ENCODE data around the gene TSPAN3. TPM values are rescaled to one million over a fixed set of nuclear protein-coding genes. Genes with fewer than 3 reads are reported as not detected.

Gene TSPAN3
- total RNA-seq, 1 donor from 2014 or later, result 223 TPM

- H3K27me3 Mint-ChIP-seq (ENCODE audit: low read depth, unreplicated experiment), result peaks cover 21% of the 10 kb centered on the region
- H3K79me2 ChIP-seq (ENCODE audit: insufficient read depth, low read length), result no peaks in the 10 kb centered on the region
- H3K9ac ChIP-seq (ENCODE audit: low read length), result no peak overlapping the region
- no peaks in the 10 kb centered on the region for H3K27me3 ChIP-seq (ENCODE audit: insufficient read depth, low read length)
- H3K9me3 Mint-ChIP-seq (ENCODE audit: unreplicated experiment), result no peaks in the 10 kb centered on the region
- DNase-seq (ENCODE audit: low read depth) (no peak), FAIRE-seq (no peak)
- H3K9me3 ChIP-seq (ENCODE audit: insufficient read depth, low read depth, low read length), result no peaks in the 10 kb centered on the region
- TF ChIP-seq, protein P1, sequence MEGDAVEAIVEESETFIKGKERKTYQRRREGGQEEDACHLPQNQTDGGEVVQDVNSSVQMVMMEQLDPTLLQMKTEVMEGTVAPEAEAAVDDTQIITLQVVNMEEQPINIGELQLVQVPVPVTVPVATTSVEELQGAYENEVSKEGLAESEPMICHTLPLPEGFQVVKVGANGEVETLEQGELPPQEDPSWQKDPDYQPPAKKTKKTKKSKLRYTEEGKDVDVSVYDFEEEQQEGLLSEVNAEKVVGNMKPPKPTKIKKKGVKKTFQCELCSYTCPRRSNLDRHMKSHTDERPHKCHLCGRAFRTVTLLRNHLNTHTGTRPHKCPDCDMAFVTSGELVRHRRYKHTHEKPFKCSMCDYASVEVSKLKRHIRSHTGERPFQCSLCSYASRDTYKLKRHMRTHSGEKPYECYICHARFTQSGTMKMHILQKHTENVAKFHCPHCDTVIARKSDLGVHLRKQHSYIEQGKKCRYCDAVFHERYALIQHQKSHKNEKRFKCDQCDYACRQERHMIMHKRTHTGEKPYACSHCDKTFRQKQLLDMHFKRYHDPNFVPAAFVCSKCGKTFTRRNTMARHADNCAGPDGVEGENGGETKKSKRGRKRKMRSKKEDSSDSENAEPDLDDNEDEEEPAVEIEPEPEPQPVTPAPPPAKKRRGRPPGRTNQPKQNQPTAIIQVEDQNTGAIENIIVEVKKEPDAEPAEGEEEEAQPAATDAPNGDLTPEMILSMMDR (IDR thresholded peaks at IDR 0.05; ENCODE audit: insufficient read depth, low read depth, low read length), result no peak
- no peak overlapping the region for H3K27ac ChIP-seq (ENCODE audit: low read depth, low read length)
- no peaks in the 10 kb centered on the region for H4K20me1 ChIP-seq (ENCODE audit: insufficient read depth, low read length)
- no peaks in the 10 kb centered on the region for H3K36me3 ChIP-seq (ENCODE audit: insufficient read depth, low read length)
- H3K4me1 Mint-ChIP-seq (ENCODE audit: low read depth, unreplicated experiment), result peaks cover 8% of the 10 kb centered on the region
- H3K4me1 ChIP-seq (ENCODE audit: insufficient read depth, low read length), result peaks cover 16% of the 10 kb centered on the region
- no peak overlapping the region for H3K4me3 ChIP-seq (ENCODE audit: insufficient read depth, low read depth, low read length)
- H3K27ac Mint-ChIP-seq (ENCODE audit: unreplicated experiment), result no peak overlapping the region
- H2AFZ ChIP-seq (ENCODE audit: low read depth, low read length), result no peak overlapping the region
- H3K4me3 Mint-ChIP-seq (ENCODE audit: unreplicated experiment), result no peak overlapping the region
- H3K36me3 Mint-ChIP-seq (ENCODE audit: low read depth, unreplicated experiment), result no peaks in the 10 kb centered on the region
- no peak overlapping the region for H3K4me2 ChIP-seq (ENCODE audit: low read length)
These were observed 45.6 kb downstream of the TSPAN3 start for GRCh38 chr15:77025083-77025901.

DNA sequence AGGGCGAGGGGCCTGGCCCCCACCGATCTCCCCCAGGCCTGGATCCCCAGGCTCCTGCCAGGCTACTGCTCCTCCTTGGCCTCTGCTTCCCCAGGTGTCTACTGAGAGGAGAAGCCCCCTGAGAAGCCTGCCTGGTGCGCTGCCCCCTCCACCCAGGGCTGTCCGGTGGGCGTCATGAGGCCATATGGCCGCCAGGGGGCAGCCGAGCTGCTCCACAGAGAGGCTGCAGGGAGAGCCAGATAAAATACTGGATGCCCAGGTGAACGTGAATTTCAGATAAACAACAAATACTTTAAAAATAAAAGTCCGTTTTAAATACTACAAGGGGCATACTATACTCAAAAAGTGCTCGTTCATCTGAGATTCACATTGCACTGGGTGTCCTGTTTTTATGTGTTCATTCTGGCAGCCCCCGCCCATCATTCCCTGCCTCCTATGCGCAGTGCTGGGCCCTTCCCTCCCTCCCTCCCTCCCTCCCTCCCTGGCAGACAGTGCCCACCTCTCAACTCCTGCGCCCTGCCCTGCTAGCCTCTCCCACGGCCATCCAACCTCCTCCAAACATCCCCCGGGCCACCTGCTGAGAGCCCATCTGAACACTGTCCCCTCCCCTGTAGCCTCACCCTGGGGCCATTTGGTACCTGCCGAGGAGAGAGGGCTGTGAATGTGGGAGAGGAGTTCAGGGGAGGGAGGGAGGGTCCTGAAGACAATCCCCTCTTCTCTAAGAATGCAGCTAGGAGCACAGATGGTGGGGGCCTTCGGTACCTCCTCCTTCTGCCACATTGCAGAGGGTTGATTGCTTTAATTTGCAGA, 46.4 kb downstream of the TSPAN3 start:
- Histone ChIP-seq H2AFZ (ENCODE audit: low read depth, low read length) (no peak overlapping the region), H3K4me2 (ENCODE audit: low read length) (no peak overlapping the region), H3K9me3 (ENCODE audit: insufficient read depth, low read depth, low read length) (no peaks in the 10 kb centered on the region), H4K20me1 (ENCODE audit: insufficient read depth, low read length) (no peaks in the 10 kb centered on the region), H3K36me3 (ENCODE audit: insufficient read depth, low read length) (no peaks in the 10 kb centered on the region), H3K27me3 (ENCODE audit: insufficient read depth, low read length) (no peaks in the 10 kb centered on the region), H3K79me2 (ENCODE audit: insufficient read depth, low read length) (no peaks in the 10 kb centered on the region), H3K27ac (ENCODE audit: low read depth, low read length) (no peak overlapping the region), H3K9ac (ENCODE audit: low read length) (no peak overlapping the region), H3K4me1 (ENCODE audit: insufficient read depth, low read length) (peaks cover 19% of the 10 kb centered on the region), H3K4me3 (ENCODE audit: insufficient read depth, low read depth, low read length) (no peak overlapping the region)
- Mint-ChIP-seq H3K36me3 (ENCODE audit: low read depth, unreplicated experiment) (peaks cover 2% of the 10 kb centered on the region), H3K9me3 (ENCODE audit: unreplicated experiment) (no peaks in the 10 kb centered on the region), H3K27ac (ENCODE audit: unreplicated experiment) (no peak overlapping the region), H3K4me3 (ENCODE audit: unreplicated experiment) (no peak overlapping the region), H3K27me3 (ENCODE audit: low read depth, unreplicated experiment) (peaks cover 16% of the 10 kb centered on the region), H3K4me1 (ENCODE audit: low read depth, unreplicated experiment) (peaks cover 13% of the 10 kb centered on the region)
- DNase-seq (ENCODE audit: low read depth) (no peak), FAIRE-seq (no peak)
- no peak for TF ChIP-seq EZH2 (IDR thresholded peaks at IDR 0.05; ENCODE audit: insufficient read depth, low read length)
- TF ChIP-seq, protein P1 (IDR thresholded peaks at IDR 0.05; ENCODE audit: insufficient read depth, low read depth, low read length), result peak; percentile 85

All from astrocyte (in vitro differentiated cells and primary cell).